Measurements from ENCODE around the gene SLIT3. TPM values are rescaled to one million over a fixed set of nuclear protein-coding genes. Genes with fewer than 3 reads are reported as not detected.

SLIT3 gene
- total and polyA plus RNA-seq, 10 of the 15 experiments (the other 5 are each of a cell fraction or from before 2014, with no cell fraction given): 0.05 TPM; not detected in 9

DNA sequence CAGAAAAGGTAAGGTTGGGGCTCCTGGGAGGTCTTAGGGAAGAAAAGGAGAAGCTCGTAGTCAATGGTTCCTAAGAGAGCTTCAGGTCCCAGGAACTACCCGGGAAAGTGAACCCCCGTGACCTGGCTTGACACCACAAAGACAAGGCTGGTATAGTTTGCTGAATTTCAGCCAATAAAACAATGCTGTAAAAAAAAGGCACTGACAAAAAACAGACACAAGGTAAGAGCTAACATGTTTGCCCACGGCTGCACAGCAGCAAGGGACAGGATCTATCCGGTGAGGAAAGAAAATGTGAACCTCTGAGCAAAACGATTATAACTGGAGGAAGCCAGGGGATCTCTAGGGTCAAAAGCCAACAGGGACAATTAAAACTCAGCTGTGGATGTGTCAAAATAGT, 17.1 kb downstream of the SLIT3 start:
- H4K20me1 ChIP-seq (ENCODE audit: control insufficient read depth, insufficient read depth): no peaks in the 10 kb centered on the region
- ChIA-PET POLR2A (no interaction called here), SMC1A (ENCODE audit: uncharacterized antibody, unreplicated experiment) (no interaction called here), RAD21 (ENCODE audit: unreplicated experiment) (interaction anchor here (0.5 kb wide), 1 partner anchor 300 kb away, joined by 3 read pairs; the partner anchor contains the start of gene SPDL1), CTCF (no interaction called here)
- no peak overlapping the region for H2AFZ ChIP-seq (ENCODE audit: control insufficient read depth, low read depth, low read length)
- no peak overlapping the region for H3K9ac ChIP-seq (ENCODE audit: control insufficient read depth, insufficient read depth, low read length)
- no peaks in the 10 kb centered on the region for H3K79me2 ChIP-seq (ENCODE audit: control insufficient read depth, insufficient read depth, low read length)
- BruUV-seq (replicated peaks): no TSS peak
- in situ Hi-C loops (cut with MboI) (no loop called here), intact Hi-C loops (cut with micrococcal nuclease; ENCODE audit: unreplicated experiment) (no loop called here)
- no peak for DNase-seq (ENCODE audit: low read depth, low spot score)
- no peaks in the 10 kb centered on the region for H3K36me3 ChIP-seq (ENCODE audit: control insufficient read depth in 2 of 2, insufficient read depth in 2 of 2, low read length in 1 of 2)
- H3K27me3 ChIP-seq (replicated peaks in 1 of 2; ENCODE audit: control insufficient read depth in 2 of 2, insufficient read depth in 2 of 2, low read length in 1 of 2): no peaks in the 10 kb centered on the region; a peak in 2 of 4 replicates
- H3K4me3 ChIP-seq: no peak overlapping the region
- no peak for FAIRE-seq
- TF ChIP-seq, protein P1, sequence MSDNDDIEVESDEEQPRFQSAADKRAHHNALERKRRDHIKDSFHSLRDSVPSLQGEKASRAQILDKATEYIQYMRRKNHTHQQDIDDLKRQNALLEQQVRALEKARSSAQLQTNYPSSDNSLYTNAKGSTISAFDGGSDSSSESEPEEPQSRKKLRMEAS (IDR thresholded peaks at IDR 0.05; ENCODE audit: low read depth, low read length): no peak
- no peak for TF ChIP-seq NFXL1 (IDR thresholded peaks at IDR 0.05; ENCODE audit: borderline replicate concordance)
- H3K9me3 ChIP-seq (replicated peaks; ENCODE audit: control insufficient read depth, insufficient read depth, low read length): no peaks in the 10 kb centered on the region
- no peak overlapping the region for H3K27ac ChIP-seq (ENCODE audit: control insufficient read depth, insufficient read depth)
- H3K4me1 ChIP-seq (ENCODE audit: control insufficient read depth, insufficient read depth, low read length): no peaks in the 10 kb centered on the region
- no peak overlapping the region for H3K4me2 ChIP-seq (ENCODE audit: control insufficient read depth, insufficient read depth)
- ATAC-seq: no peak
- WGBS (ENCODE audit: insufficient coverage, insufficient replicate concordance, low lambda C conversion rate, missing lambda C conversion rate): 15% methylated on average over 6 of the region's 6 CpGs

DNA sequence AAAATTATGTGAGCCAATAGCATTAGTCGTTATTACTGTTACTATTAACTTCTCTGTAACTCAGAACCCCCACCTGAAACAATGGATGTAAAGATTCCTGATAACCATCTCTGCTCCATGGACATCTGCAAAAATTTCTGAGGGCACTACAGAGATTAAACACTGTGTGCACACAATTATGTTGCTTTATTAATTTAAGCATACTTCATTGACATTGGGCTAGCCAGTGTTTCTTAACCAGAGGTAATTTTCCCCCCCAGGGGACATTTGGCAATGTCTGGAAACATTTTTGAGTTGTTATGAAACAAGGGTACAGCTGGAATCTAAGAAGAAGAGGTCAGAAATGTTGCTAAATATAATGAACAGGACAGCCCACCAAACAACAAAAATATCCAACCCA, 19.3 kb downstream of the SLIT3 start:
- no peak for ATAC-seq
- no peak for FAIRE-seq
- Histone ChIP-seq H4K20me1 (ENCODE audit: control insufficient read depth, insufficient read depth) (no peaks in the 10 kb centered on the region), H3K4me1 (ENCODE audit: control insufficient read depth, insufficient read depth, low read length) (no peaks in the 10 kb centered on the region), H3K9me3 (replicated peaks; ENCODE audit: control insufficient read depth, insufficient read depth, low read length) (no peaks in the 10 kb centered on the region), H3K27me3 (replicated peaks in 1 of 2; ENCODE audit: control insufficient read depth in 2 of 2, insufficient read depth in 2 of 2, low read length in 1 of 2) (no peaks in the 10 kb centered on the region; a peak in 1 of 4 replicates), H3K4me3 (no peak overlapping the region), H3K79me2 (ENCODE audit: control insufficient read depth, insufficient read depth, low read length) (no peaks in the 10 kb centered on the region), H2AFZ (ENCODE audit: control insufficient read depth, low read depth, low read length) (no peak overlapping the region), H3K4me2 (ENCODE audit: control insufficient read depth, insufficient read depth) (no peak overlapping the region), H3K36me3 (ENCODE audit: control insufficient read depth in 2 of 2, insufficient read depth in 2 of 2, low read length in 1 of 2) (no peaks in the 10 kb centered on the region), H3K9ac (ENCODE audit: control insufficient read depth, insufficient read depth, low read length) (no peak overlapping the region), H3K27ac (ENCODE audit: control insufficient read depth, insufficient read depth) (no peak overlapping the region)
- intact Hi-C loops (cut with micrococcal nuclease; ENCODE audit: unreplicated experiment): no loop called here
- WGBS (ENCODE audit: insufficient coverage, insufficient replicate concordance, low lambda C conversion rate, missing lambda C conversion rate): 8% methylated on average over 1 of the region's 1 CpG
- in situ Hi-C loops (cut with MboI): no loop called here
- CTCF ChIA-PET: no interaction called here
- RAD21 ChIA-PET (ENCODE audit: unreplicated experiment): no interaction called here
- SMC1A ChIA-PET (ENCODE audit: uncharacterized antibody, unreplicated experiment): no interaction called here
- no TSS peak for BruUV-seq (replicated peaks)
- POLR2A ChIA-PET: no interaction called here
- no peak for DNase-seq (ENCODE audit: low read depth, low spot score)
- TF ChIP-seq, protein P2, sequence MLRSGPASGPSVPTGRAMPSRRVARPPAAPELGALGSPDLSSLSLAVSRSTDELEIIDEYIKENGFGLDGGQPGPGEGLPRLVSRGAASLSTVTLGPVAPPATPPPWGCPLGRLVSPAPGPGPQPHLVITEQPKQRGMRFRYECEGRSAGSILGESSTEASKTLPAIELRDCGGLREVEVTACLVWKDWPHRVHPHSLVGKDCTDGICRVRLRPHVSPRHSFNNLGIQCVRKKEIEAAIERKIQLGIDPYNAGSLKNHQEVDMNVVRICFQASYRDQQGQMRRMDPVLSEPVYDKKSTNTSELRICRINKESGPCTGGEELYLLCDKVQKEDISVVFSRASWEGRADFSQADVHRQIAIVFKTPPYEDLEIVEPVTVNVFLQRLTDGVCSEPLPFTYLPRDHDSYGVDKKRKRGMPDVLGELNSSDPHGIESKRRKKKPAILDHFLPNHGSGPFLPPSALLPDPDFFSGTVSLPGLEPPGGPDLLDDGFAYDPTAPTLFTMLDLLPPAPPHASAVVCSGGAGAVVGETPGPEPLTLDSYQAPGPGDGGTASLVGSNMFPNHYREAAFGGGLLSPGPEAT (IDR thresholded peaks at IDR 0.05; ENCODE audit: low read depth): no peak
- TF ChIP-seq RCOR1 (conservative IDR thresholded peaks at IDR 0.05; ENCODE audit: low read depth, low read length) (no peak), SUPT20H (IDR thresholded peaks at IDR 0.05; ENCODE audit: borderline replicate concordance, control insufficient read depth, low read depth, low read length) (no peak), BMI1 (IDR thresholded peaks at IDR 0.05; ENCODE audit: borderline replicate concordance) (no peak), TBL1XR1 (IDR thresholded peaks at IDR 0.05; ENCODE audit: low read depth, low read length) (no peak), IKZF1 (conservative IDR thresholded peaks at IDR 0.05) (no peak), KLF5 (IDR thresholded peaks at IDR 0.05; ENCODE audit: partially characterized antibody) (no peak), BHLHE40 (IDR thresholded peaks at IDR 0.05; ENCODE audit: borderline replicate concordance in 1 of 2, low read depth in 2 of 2, low read length in 1 of 2) (no peak), RAD51 (IDR thresholded peaks at IDR 0.05) (no peak), NRF1 (conservative IDR thresholded peaks at IDR 0.05; ENCODE audit: low read depth, low read length) (no peak), RUNX3 (IDR thresholded peaks at IDR 0.05; ENCODE audit: low read length) (no peak), MEF2A (IDR thresholded peaks at IDR 0.05; ENCODE audit: insufficient read depth, low read depth, low read length) (no peak), CBX3 (IDR thresholded peaks at IDR 0.05; ENCODE audit: borderline replicate concordance, low read depth) (no peak), CREM (IDR thresholded peaks at IDR 0.05; ENCODE audit: low read depth) (no peak)
- TF ChIP-seq, protein P3, sequence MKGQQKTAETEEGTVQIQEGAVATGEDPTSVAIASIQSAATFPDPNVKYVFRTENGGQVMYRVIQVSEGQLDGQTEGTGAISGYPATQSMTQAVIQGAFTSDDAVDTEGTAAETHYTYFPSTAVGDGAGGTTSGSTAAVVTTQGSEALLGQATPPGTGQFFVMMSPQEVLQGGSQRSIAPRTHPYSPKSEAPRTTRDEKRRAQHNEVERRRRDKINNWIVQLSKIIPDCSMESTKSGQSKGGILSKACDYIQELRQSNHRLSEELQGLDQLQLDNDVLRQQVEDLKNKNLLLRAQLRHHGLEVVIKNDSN (IDR thresholded peaks at IDR 0.05; ENCODE audit: borderline replicate concordance, extremely low read length, insufficient read depth, low read depth, low read length): no peak
